Hepatocyte (in vitro differentiated cells): Measurements from ENCODE around the gene PEAK1. TPM values are rescaled to one million over a fixed set of nuclear protein-coding genes. Genes with fewer than 3 reads are reported as not detected.

Source experiments
- DNase-seq: peaks from one replicate; pipeline ENCODE4 v3.0.0-alpha.2; 2016; ENCODE audit warnings: low spot score
- H2AFZ ChIP-seq: fragments of 200-600 bp; sonication (generic); 2 replicates; pipeline ENCODE4 v1.6.0; 2016; ENCODE audit warnings: antibody characterized with exemption, mild to moderate bottlenecking
- H3K27ac ChIP-seq: fragments of 200-600 bp; sonication (generic); 2 replicates; pipeline ENCODE4 v1.5.1; 2016; ENCODE audit warnings: mild to moderate bottlenecking
- H3K27me3 ChIP-seq: fragments of 200-600 bp; sonication (generic); 2 replicates; pipeline ENCODE4 v1.6.1; 2016
- H3K36me3 ChIP-seq: fragments of 200-600 bp; sonication (generic); replicated peaks from 2 replicates; pipeline ENCODE4 v1.5.1; 2016; ENCODE audit warnings: low read depth; ENCODE audit not compliant: insufficient read depth
- H3K4me1 ChIP-seq: fragments of 200-600 bp; sonication (generic); 2 replicates; pipeline ENCODE4 v1.5.1; 2016; ENCODE audit warnings: mild to moderate bottlenecking, moderate library complexity; ENCODE audit not compliant: insufficient read depth
- H3K4me2 ChIP-seq: fragments of 200-600 bp; sonication (generic); 2 replicates; pipeline ENCODE4 v1.6.0; 2016
- H3K4me3 ChIP-seq: fragments of 200-600 bp; sonication (generic); 2 replicates; pipeline ENCODE4 v1.5.1; 2016; ENCODE audit warnings: mild to moderate bottlenecking
- H3K79me2 ChIP-seq: fragments of 200-600 bp; sonication (generic); 2 replicates; pipeline ENCODE4 v1.6.0; 2017; ENCODE audit warnings: mild to moderate bottlenecking
- H3K9me2 ChIP-seq: fragments of 200-600 bp; sonication (generic); replicated peaks from 2 replicates; pipeline ENCODE4 v1.6.0; 2017; ENCODE audit warnings: mild to moderate bottlenecking; ENCODE audit not compliant: insufficient read depth
- H3K9me3 ChIP-seq: fragments of 200-600 bp; sonication (generic); 2 replicates; pipeline ENCODE4 v1.5.1; 2016; ENCODE audit warnings: low read depth, mild to moderate bottlenecking
- H4K20me1 ChIP-seq: fragments of 200-600 bp; sonication (generic); 2 replicates; pipeline ENCODE4 v1.6.0; 2016; ENCODE audit warnings: mild to moderate bottlenecking; ENCODE audit not compliant: insufficient read depth, poor library complexity, severe bottlenecking
- EZH2 ChIP-seq: fragments of 200-600 bp; sonication (generic); IDR thresholded peaks from 2 replicates; pipeline ENCODE4 v1.6.1; 2016; ENCODE audit warnings: antibody characterized with exemption, mild to moderate bottlenecking, borderline replicate concordance
- EZH2phosphoT487 ChIP-seq: fragments of 200-600 bp; sonication (generic); IDR thresholded peaks from one replicate; pipeline ENCODE4 v1.6.1; 2018; ENCODE audit warnings: antibody characterized with exemption, mild to moderate bottlenecking, low read depth, moderate library complexity; ENCODE audit not compliant: unreplicated experiment, severe bottlenecking
- WGBS: methylation state at CpG from one replicate; pipeline ENCODE4 v1.1.6; 2016; ENCODE audit warnings: low lambda C conversion rate; ENCODE audit errors: missing lambda C conversion rate; 5-methylcytosine and 5-hydroxymethylcytosine counted together
- polyA plus RNA-seq: library from polyadenylated mRNA; unstranded; fragments of >200 nt; fragmentation: Nextera tagmentation; extraction: Ambion mirVana; gene quantifications from 2 replicates; pipeline ENCODE4 v1.2.1, GENCODE V29; 2016
- total RNA-seq: library from RNA; depleted of rRNA; stranded (reverse); fragments of >200 nt; gene quantifications from 2 replicates; pipeline ENCODE4 v1.2.3, GENCODE V29; 2014
- TF ChIP-seq, protein P1 (sequence below): fragments of 200-600 bp; sonication (generic); IDR thresholded peaks from 2 replicates; pipeline ENCODE4 v1.5.1; 2016; ENCODE audit warnings: antibody characterized with exemption, mild to moderate bottlenecking; ENCODE audit not compliant: poor library complexity

PEAK1 gene
- total and polyA plus RNA-seq, 2 experiments from 2014 or later, result 8.1 to 27.1 TPM

DNA sequence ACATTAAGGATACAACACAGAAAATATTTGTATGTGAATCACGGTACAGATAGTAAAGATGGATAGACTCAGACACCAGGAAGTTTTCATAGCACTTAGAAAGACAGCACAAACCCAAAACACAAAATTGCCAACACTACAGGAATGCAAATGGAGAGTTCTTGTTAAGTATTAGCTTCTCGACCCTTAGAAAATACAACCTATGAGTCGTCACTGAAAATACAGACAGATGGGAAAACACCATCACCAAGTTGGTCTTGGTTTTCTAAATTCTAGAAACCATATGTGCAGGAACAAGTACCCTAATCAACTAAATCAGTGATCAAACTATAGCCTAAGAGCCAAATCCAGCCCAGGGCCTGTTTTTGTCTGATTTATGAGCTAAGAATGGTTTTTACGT, 50.7 kb downstream of the PEAK1 start:
- Histone ChIP-seq H3K9me2 (no peaks in the 10 kb centered on the region), H3K79me2 (peaks cover 54% of the 10 kb centered on the region), H3K4me3 (no peak overlapping the region), H3K9me3 (no peaks in the 10 kb centered on the region), H3K27ac (no peak overlapping the region), H3K27me3 (no peaks in the 10 kb centered on the region), H3K4me1 (no peaks in the 10 kb centered on the region), H3K36me3 (no peaks in the 10 kb centered on the region), H3K4me2 (no peak overlapping the region), H4K20me1 (no peaks in the 10 kb centered on the region), H2AFZ (no peak overlapping the region)
- 62% methylated on average over 4 of the region's 4 CpGs for WGBS
- DNase-seq, result no peak
- TF ChIP-seq, protein P1, sequence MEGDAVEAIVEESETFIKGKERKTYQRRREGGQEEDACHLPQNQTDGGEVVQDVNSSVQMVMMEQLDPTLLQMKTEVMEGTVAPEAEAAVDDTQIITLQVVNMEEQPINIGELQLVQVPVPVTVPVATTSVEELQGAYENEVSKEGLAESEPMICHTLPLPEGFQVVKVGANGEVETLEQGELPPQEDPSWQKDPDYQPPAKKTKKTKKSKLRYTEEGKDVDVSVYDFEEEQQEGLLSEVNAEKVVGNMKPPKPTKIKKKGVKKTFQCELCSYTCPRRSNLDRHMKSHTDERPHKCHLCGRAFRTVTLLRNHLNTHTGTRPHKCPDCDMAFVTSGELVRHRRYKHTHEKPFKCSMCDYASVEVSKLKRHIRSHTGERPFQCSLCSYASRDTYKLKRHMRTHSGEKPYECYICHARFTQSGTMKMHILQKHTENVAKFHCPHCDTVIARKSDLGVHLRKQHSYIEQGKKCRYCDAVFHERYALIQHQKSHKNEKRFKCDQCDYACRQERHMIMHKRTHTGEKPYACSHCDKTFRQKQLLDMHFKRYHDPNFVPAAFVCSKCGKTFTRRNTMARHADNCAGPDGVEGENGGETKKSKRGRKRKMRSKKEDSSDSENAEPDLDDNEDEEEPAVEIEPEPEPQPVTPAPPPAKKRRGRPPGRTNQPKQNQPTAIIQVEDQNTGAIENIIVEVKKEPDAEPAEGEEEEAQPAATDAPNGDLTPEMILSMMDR, result no peak
- TF ChIP-seq EZH2phosphoT487 (no peak), EZH2 (no peak)

DNA sequence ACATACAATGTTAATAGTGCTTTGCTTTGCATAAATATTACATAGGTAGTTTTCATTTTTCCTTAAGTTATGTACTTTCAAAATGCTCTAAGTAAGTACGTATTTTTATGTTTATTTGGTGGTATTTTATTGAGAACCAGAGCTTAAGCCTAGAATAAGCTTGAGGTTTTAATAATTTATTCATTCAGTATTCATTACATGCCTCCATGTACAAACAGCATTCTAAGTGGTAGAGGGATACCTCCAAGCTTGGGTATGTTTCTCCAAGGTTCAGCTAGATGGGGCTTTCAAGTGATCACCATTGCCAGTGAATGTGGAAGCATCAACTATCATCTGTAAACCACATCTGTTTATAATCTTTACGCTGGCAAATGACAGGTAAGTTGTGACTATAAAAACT, 52.3 kb downstream of the PEAK1 start:
- Histone ChIP-seq H4K20me1 (no peaks in the 10 kb centered on the region), H3K27ac (no peak overlapping the region), H3K4me2 (no peak overlapping the region), H3K4me3 (no peak overlapping the region), H3K9me3 (no peaks in the 10 kb centered on the region), H3K4me1 (no peaks in the 10 kb centered on the region), H3K9me2 (no peaks in the 10 kb centered on the region), H3K36me3 (no peaks in the 10 kb centered on the region), H3K27me3 (no peaks in the 10 kb centered on the region), H3K79me2 (peaks cover 48% of the 10 kb centered on the region), H2AFZ (no peak overlapping the region)
- no peak for TF ChIP-seq EZH2phosphoT487
- TF ChIP-seq, protein P1, result no peak
- no peak for TF ChIP-seq EZH2
- DNase-seq, result no peak
- 73% methylated on average over 2 of the region's 2 CpGs for WGBS

DNA sequence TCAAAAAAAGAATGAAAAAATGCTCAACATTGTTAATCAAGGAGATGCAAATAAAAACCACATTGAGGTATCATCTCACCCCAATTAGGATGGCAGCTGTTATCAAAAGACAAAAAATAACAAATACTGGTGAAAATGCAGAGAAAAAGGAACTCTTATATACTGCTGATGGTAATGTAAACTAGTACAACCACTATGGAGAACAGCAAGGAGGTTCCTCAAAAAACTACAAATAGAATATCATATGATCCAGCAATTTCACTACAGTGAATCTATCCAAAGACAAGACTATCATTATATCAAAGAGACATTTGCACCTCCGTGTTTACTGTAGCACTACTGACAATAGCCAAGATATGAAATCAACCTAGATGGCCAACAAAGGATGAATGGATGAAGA, 58.4 kb downstream of the PEAK1 start:
- no peak overlapping the region for H3K27ac ChIP-seq
- H3K27me3 ChIP-seq, result no peaks in the 10 kb centered on the region
- no peaks in the 10 kb centered on the region for H3K36me3 ChIP-seq
- no peak for DNase-seq
- peaks cover 40% of the 10 kb centered on the region for H3K79me2 ChIP-seq
- no peaks in the 10 kb centered on the region for H4K20me1 ChIP-seq
- TF ChIP-seq EZH2 (no peak), EZH2phosphoT487 (no peak)
- TF ChIP-seq, protein P1, result no peak
- no peaks in the 10 kb centered on the region for H3K4me1 ChIP-seq
- no peaks in the 10 kb centered on the region for H3K9me2 ChIP-seq
- no peaks in the 10 kb centered on the region for H3K9me3 ChIP-seq
- H3K4me3 ChIP-seq, result no peak overlapping the region
- no peak overlapping the region for H2AFZ ChIP-seq
- 85% methylated on average over 1 of the region's 1 CpG for WGBS
- H3K4me2 ChIP-seq, result no peak overlapping the region
